ENCODE data around the gene ERLEC1. TPM values are rescaled to one million over a fixed set of nuclear protein-coding genes. Genes with fewer than 3 reads are reported as not detected.

Gene ERLEC1
- 34.9 and 61.8 TPM in 2 replicates for total RNA-seq

GRCh38 chr2:53786705-53787613 lies at the start of gene ERLEC1, which contains the start of gene ASB3:
Gene ERLEC1 (plus strand): TSS chr2:53787044. CDS start chr2:53787211, 167 bp downstream.
Gene ASB3 (minus strand): TSS chr2:53786953. CDS start chr2:53765572, 21,381 bp downstream.

GRCh38 chr2:53767405-53768241 lies 19.2 kb upstream of the ERLEC1 start, which contains the start of gene CHAC2:
Gene CHAC2 (plus strand): TSS chr2:53767804. CDS start chr2:53767887, 83 bp downstream.

GRCh38 chr2:53859206-53860181 lies 72.7 kb downstream of the ERLEC1 start, which contains the start of gene GPR75:
Gene GPR75 (minus strand): TSS chr2:53859967. CDS start chr2:53854756, 5,211 bp downstream.

Other genes starting within 250 kb of the ERLEC1 start
- 5.8 and 7.2 TPM in 2 replicates for gene CHAC2, start 19.2 kb upstream of the ERLEC1 start, total RNA-seq
- gene ASB3, start 91 bp upstream of the ERLEC1 start, total RNA-seq: 21.3 and 23.8 TPM in 2 replicates
- gene GPR75, start 72.9 kb downstream of the ERLEC1 start, total RNA-seq: 0.99 and 1.3 TPM in 2 replicates
- 35.6 and 42.6 TPM in 2 replicates for gene PSME4, start 183.9 kb downstream of the ERLEC1 start, total RNA-seq